Hematopoietic multipotent progenitor cell treated with erythropoietin and hydrocortisone succinate and interleukin-3 and kit ligand, for 8 days (in vitro differentiated cells): ENCODE measurements around the gene KLHL5.
A peak's percentile ranks its signal among the peaks of the same experiment; 100 is the strongest.
"Not testable (repeated sequence)": the region's sequence is repeated elsewhere in the genome, so short reads cannot be mapped to it uniquely, and the experiment has no call there.

Experiments used
- DNase-seq: peaks from one replicate; pipeline ENCODE4 v3.0.0-alpha.2; 2015

The KLHL5 gene

GRCh38 chr4:39062094-39062769 lies at the start of gene KLHL5:
Gene KLHL5 (plus strand): TSS chr4:39062232. CDS start chr4:39062653, 421 bp downstream.
- no peak for DNase-seq

- no peak for DNase-seq
Measured at GRCh38 chr4:39014028-39014427, 48.0 kb upstream of the KLHL5 start.

- DNase-seq = no peak
Measured at GRCh38 chr4:39020130-39020529, 41.9 kb upstream of the KLHL5 start.

GRCh38 chr4:39021631-39022030 lies 40.4 kb upstream of the KLHL5 start:
- no peak for DNase-seq

GRCh38 chr4:39022241-39022640 lies 39.8 kb upstream of the KLHL5 start:
- no peak for DNase-seq

- no peak for DNase-seq
Measured at GRCh38 chr4:39023059-39023458, 39.0 kb upstream of the KLHL5 start.

- no peak for DNase-seq
Measured at GRCh38 chr4:39024311-39024865, 37.6 kb upstream of the KLHL5 start.

- DNase-seq = peak; percentile 43
Measured at GRCh38 chr4:39025552-39026085, 36.4 kb upstream of the KLHL5 start.

GRCh38 chr4:39026096-39026495 lies 35.9 kb upstream of the KLHL5 start:
- no peak for DNase-seq

GRCh38 chr4:39029752-39030694 lies 32.0 kb upstream of the KLHL5 start:
- DNase-seq = no peak

GRCh38 chr4:39030725-39031124 lies 31.3 kb upstream of the KLHL5 start:
- DNase-seq = no peak

- not testable (repeated sequence) for DNase-seq
Measured at GRCh38 chr4:39031590-39032020, 30.4 kb upstream of the KLHL5 start.

GRCh38 chr4:39032218-39033085 lies 29.6 kb upstream of the KLHL5 start, which contains the start of gene TMEM156:
Gene TMEM156 (minus strand): TSS chr4:39032409. CDS start chr4:39032313, 96 bp downstream.
- DNase-seq = peak; percentile 62

- DNase-seq = no peak
Measured at GRCh38 chr4:39036172-39036571, 25.9 kb upstream of the KLHL5 start.

- no peak for DNase-seq
Measured at GRCh38 chr4:39037491-39037825, 24.6 kb upstream of the KLHL5 start.

- DNase-seq = no peak
Measured at GRCh38 chr4:39037941-39038340, 24.1 kb upstream of the KLHL5 start.

- no peak for DNase-seq
Measured at GRCh38 chr4:39039108-39039507, 22.9 kb upstream of the KLHL5 start.

GRCh38 chr4:39042366-39042765 lies 19.7 kb upstream of the KLHL5 start:
- DNase-seq = no peak

GRCh38 chr4:39043058-39043860 lies 18.8 kb upstream of the KLHL5 start:
- peak; percentile 8 for DNase-seq

- peak; percentile 5 for DNase-seq
Measured at GRCh38 chr4:39043861-39044363, 18.1 kb upstream of the KLHL5 start.

- DNase-seq = peak; percentile 71
Measured at GRCh38 chr4:39044364-39044955, 17.6 kb upstream of the KLHL5 start.
